ENCODE results near the gene TMEM92. TPM values are rescaled to one million over a fixed set of nuclear protein-coding genes. Genes with fewer than 3 reads are reported as not detected.
"Not testable (repeated sequence)": the region's sequence is repeated elsewhere in the genome, so short reads cannot be mapped to it uniquely, and the experiment has no call there.

Gene TMEM92
- total RNA-seq, 3 donors from 2014 or later (not counting 1 experiment from before 2014, with no cell fraction given) = not detected

GRCh38 chr17:50314456-50315011 lies 40.3 kb downstream of the TMEM92 start:
- Mint-ChIP-seq H3K4me3 (no peak overlapping the region), H3K27me3 (ENCODE audit: low read depth in 2 of 2) (peaks cover 10 to 28% of the 10 kb centered on the region in 2 donors), H3K36me3 (no peaks in the 10 kb centered on the region), H3K27ac (no peak overlapping the region), H3K9me3 (no peaks in the 10 kb centered on the region), H3K4me1 (no peaks in the 10 kb centered on the region)
- TF ChIP-seq, protein P1, sequence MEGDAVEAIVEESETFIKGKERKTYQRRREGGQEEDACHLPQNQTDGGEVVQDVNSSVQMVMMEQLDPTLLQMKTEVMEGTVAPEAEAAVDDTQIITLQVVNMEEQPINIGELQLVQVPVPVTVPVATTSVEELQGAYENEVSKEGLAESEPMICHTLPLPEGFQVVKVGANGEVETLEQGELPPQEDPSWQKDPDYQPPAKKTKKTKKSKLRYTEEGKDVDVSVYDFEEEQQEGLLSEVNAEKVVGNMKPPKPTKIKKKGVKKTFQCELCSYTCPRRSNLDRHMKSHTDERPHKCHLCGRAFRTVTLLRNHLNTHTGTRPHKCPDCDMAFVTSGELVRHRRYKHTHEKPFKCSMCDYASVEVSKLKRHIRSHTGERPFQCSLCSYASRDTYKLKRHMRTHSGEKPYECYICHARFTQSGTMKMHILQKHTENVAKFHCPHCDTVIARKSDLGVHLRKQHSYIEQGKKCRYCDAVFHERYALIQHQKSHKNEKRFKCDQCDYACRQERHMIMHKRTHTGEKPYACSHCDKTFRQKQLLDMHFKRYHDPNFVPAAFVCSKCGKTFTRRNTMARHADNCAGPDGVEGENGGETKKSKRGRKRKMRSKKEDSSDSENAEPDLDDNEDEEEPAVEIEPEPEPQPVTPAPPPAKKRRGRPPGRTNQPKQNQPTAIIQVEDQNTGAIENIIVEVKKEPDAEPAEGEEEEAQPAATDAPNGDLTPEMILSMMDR (IDR thresholded peaks at IDR 0.05) = no peak
- Histone ChIP-seq H3K36me3 (ENCODE audit: control insufficient read depth, insufficient read depth, low read length) (no peaks in the 10 kb centered on the region), H3K4me3 (ENCODE audit: low read length) (no peak overlapping the region), H3K27ac (ENCODE audit: low read length) (no peak overlapping the region), H3K4me1 (ENCODE audit: control insufficient read depth, insufficient read depth, low read length) (no peaks in the 10 kb centered on the region), H3K9me3 (ENCODE audit: control insufficient read depth, insufficient read depth, low read length) (no peaks in the 10 kb centered on the region), H3K27me3 (ENCODE audit: control insufficient read depth, insufficient read depth, low read length) (no peaks in the 10 kb centered on the region)
- DNase-seq (no peak), ATAC-seq (no peak)
- intact Hi-C loops (cut with micrococcal nuclease) = loop anchor here (10.0 kb wide), 1 partner anchor 60 kb away; no protein-coding TSS in a partner anchor
- 88% methylated on average over 6 of the region's 6 CpGs for WGBS (ENCODE audit: insufficient coverage)

- H3K27me3 Mint-ChIP-seq (ENCODE audit: low read depth in 2 of 2) = peaks cover 10 to 19% of the 10 kb centered on the region in 2 donors
- H3K9me3 Mint-ChIP-seq = no peaks in the 10 kb centered on the region
- H3K4me3 Mint-ChIP-seq = no peak overlapping the region
- H3K27ac Mint-ChIP-seq = no peak overlapping the region
- WGBS (ENCODE audit: insufficient coverage) = 93% methylated on average over 2 of the region's 3 CpGs
- intact Hi-C loops (cut with micrococcal nuclease) = loop anchor here (10.0 kb wide), 1 partner anchor 61 kb away; no protein-coding TSS in a partner anchor
- Histone ChIP-seq H3K36me3 (ENCODE audit: control insufficient read depth, insufficient read depth, low read length) (no peaks in the 10 kb centered on the region), H3K4me3 (ENCODE audit: low read length) (no peak overlapping the region), H3K4me1 (ENCODE audit: control insufficient read depth, insufficient read depth, low read length) (no peaks in the 10 kb centered on the region), H3K27me3 (ENCODE audit: control insufficient read depth, insufficient read depth, low read length) (no peaks in the 10 kb centered on the region), H3K9me3 (ENCODE audit: control insufficient read depth, insufficient read depth, low read length) (no peaks in the 10 kb centered on the region), H3K27ac (ENCODE audit: low read length) (no peak overlapping the region)
- DNase-seq = no peak
- ATAC-seq = no peak
- H3K4me1 Mint-ChIP-seq = no peaks in the 10 kb centered on the region
- TF ChIP-seq, protein P1 (IDR thresholded peaks at IDR 0.05) = no peak
- no peaks in the 10 kb centered on the region for H3K36me3 Mint-ChIP-seq
Observed at GRCh38 chr17:50316016-50316587, 41.8 kb downstream of the TMEM92 start.

DNA sequence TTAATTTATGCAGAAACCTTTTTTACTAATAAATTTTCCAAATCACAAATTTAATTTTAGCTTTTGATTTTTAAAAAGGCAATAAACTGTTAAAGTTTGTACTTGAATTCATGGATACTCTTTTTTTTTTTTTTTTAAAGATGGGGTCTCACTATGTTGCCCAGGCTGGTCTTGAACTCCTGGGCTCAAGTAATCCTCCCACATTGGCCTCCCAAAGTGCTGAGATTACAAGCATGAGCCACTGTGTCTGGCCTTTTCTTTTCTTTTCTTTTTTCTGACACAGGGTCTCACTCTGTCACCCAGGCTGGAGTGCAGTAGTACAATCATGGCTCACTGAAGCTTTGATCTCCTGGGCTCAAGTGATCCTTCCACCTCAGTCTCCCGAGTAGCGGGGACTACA lies 42.4 kb downstream of the TMEM92 start:
- not testable (repeated sequence) for ATAC-seq; DNase-seq; H3K27me3 ChIP-seq (ENCODE audit: control insufficient read depth, insufficient read depth, low read length); H3K4me3 Mint-ChIP-seq; H3K4me1 ChIP-seq (ENCODE audit: control insufficient read depth, insufficient read depth, low read length); H3K27ac ChIP-seq (ENCODE audit: low read length); H3K27ac Mint-ChIP-seq; H3K9me3 Mint-ChIP-seq; H3K9me3 ChIP-seq (ENCODE audit: control insufficient read depth, insufficient read depth, low read length); H3K4me3 ChIP-seq (ENCODE audit: low read length); H3K36me3 ChIP-seq (ENCODE audit: control insufficient read depth, insufficient read depth, low read length); H3K4me1 Mint-ChIP-seq; H3K36me3 Mint-ChIP-seq
- H3K27me3 Mint-ChIP-seq (ENCODE audit: low read depth in 2 of 2) = peaks cover 9 to 13% of the 10 kb centered on the region in 2 donors
- WGBS (ENCODE audit: insufficient coverage) = 100% methylated on average over 2 of the region's 2 CpGs
- intact Hi-C loops (cut with micrococcal nuclease) = loop anchor here (10.0 kb wide), 1 partner anchor 62 kb away; no protein-coding TSS in a partner anchor

- Histone ChIP-seq H3K4me3 (ENCODE audit: low read length) (no peak overlapping the region), H3K9me3 (ENCODE audit: control insufficient read depth, insufficient read depth, low read length) (no peaks in the 10 kb centered on the region), H3K36me3 (ENCODE audit: control insufficient read depth, insufficient read depth, low read length) (no peaks in the 10 kb centered on the region), H3K27ac (ENCODE audit: low read length) (no peak overlapping the region), H3K4me1 (ENCODE audit: control insufficient read depth, insufficient read depth, low read length) (no peaks in the 10 kb centered on the region), H3K27me3 (ENCODE audit: control insufficient read depth, insufficient read depth, low read length) (no peaks in the 10 kb centered on the region)
- Mint-ChIP-seq H3K36me3 (no peaks in the 10 kb centered on the region), H3K4me3 (no peak overlapping the region), H3K9me3 (no peaks in the 10 kb centered on the region), H3K27me3 (ENCODE audit: low read depth in 2 of 2) (peaks cover 7 to 13% of the 10 kb centered on the region in 2 donors), H3K4me1 (no peaks in the 10 kb centered on the region), H3K27ac (no peak overlapping the region)
- ATAC-seq (no peak), DNase-seq (no peak)
- intact Hi-C loops (cut with micrococcal nuclease) = loop anchor here (10.0 kb wide), 1 partner anchor 62 kb away; no protein-coding TSS in a partner anchor
- TF ChIP-seq, protein P1 (IDR thresholded peaks at IDR 0.05) = no peak
- WGBS (ENCODE audit: insufficient coverage) = 94% methylated on average over 2 of the region's 2 CpGs
Observed at GRCh38 chr17:50317121-50317520, 42.9 kb downstream of the TMEM92 start.
